GM18951 (cell line): ENCODE measurements around the gene PRXL2B.

ENCODE experiments used
- POLR2A ChIP-seq: IDR thresholded peaks from 4 replicates; pipeline ENCODE4 v1.6.1; 2011; ENCODE audit warnings: mild to moderate bottlenecking; ENCODE audit not compliant: insufficient read length, insufficient read depth; ENCODE audit errors: extremely low read depth
- in situ Hi-C: fragments of 300-500 bp; cut with MboI; formaldehyde crosslinking; loops from one replicate; pipeline ENCODE4 v1.12.0; 2022; ENCODE audit warnings: low sequenced_read_pairs, mixed read lengths, inconsistent platforms; ENCODE audit not compliant: unreplicated experiment

The PRXL2B gene

DNA sequence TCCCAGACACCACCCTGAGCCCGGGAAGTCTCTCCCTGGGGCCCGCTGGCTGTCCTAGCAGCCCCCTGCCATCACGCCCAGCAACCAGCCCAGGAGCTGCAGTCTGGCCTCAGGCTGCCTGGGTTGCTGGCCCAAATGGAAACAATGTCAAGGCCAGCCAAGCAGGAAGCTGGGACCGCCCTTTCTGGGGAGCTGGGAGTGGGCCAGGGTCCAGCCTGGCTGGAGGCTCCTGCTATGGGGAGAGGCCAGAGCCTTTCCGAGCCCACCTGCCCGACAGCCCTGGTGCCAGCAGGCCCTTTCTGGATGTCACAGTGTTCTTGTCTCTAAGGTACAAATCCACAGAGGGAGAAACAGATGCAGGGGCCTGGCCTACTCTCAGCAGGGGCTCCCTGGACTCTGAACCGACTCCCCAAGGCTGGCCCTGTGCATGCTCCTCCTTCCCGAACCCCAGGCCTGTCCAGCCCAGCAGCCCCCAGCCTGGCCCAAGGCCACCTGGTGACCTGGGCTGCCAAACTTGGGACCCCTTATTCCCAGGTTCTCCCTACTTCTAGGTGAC is 47.4 kb downstream of the PRXL2B start:
- in situ Hi-C loops, result no loop called here
- TF ChIP-seq POLR2A, result no peak

DNA sequence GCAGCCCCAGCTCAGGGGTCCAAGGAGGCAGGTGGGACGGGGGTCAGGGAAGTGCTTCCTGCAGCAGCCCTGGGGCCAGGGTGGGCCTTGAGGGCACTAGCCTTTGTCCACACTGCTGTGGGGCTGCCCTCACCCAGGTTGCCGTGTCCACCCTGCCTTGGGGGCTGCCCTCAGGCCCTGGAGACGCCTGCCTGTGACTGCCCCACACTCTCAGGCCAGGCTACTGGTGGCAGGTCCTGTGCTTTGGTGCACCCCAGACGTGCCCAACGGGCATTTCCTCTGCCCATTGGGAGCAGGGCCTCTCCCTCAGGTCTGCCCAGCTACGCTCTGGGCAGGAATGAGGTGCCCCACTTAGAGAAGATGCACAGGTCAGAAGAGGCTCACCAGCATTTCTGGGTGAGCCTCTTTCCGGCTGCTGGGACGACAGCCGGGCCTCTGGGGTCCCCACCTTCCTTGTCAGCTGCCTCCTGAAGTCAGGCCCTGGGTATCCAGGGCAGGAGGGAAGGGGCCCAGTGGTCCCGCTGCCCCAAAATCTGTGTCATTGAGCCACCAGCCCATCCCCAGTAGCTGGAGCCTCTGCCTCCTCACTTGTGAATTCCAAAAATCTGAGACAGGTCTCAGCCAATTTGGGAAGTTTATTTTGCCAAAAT is 48.9 kb downstream of the PRXL2B start:
- no peak for TF ChIP-seq POLR2A
- in situ Hi-C loops, result no loop called here

- in situ Hi-C loops, result no loop called here
- TF ChIP-seq POLR2A, result no peak
Measured at GRCh38 chr1:2636733-2637132, 50.2 kb downstream of the PRXL2B start.

- in situ Hi-C loops, result no loop called here
- TF ChIP-seq POLR2A, result no peak
Measured at GRCh38 chr1:2637442-2638145, 51.0 kb downstream of the PRXL2B start.

DNA sequence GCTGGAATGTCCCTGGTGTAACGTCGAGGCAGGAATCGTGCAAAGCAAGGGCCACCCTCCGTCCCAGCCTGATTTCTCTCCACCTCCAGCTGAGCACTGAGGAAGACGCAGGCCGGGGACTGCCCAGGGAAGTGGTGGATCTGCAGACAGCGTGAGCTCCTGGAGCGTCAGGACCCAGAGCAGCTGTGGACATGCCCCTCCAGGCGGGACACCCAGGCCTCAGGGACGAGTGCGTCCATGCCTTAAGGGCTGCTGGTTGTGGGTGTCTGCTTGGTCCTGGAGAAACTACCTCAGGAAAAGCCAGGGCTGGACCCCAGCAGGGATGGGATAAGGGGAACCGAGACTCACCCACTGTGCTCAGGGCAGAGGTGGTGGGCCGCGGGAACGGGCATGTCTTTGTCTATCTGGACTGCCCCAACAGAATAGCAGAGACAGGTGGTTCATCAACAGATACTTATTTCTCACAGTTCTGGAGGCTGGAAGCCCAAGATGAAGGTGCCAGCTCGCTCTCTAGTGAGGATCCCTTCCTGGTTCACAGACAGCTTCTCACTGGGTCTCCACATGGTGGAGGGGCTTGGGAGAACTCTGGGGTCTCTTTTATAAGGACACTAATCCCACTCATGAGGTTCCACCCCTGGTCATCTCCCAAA is 52.0 kb downstream of the PRXL2B start:
- TF ChIP-seq POLR2A, result no peak
- in situ Hi-C loops, result no loop called here

DNA sequence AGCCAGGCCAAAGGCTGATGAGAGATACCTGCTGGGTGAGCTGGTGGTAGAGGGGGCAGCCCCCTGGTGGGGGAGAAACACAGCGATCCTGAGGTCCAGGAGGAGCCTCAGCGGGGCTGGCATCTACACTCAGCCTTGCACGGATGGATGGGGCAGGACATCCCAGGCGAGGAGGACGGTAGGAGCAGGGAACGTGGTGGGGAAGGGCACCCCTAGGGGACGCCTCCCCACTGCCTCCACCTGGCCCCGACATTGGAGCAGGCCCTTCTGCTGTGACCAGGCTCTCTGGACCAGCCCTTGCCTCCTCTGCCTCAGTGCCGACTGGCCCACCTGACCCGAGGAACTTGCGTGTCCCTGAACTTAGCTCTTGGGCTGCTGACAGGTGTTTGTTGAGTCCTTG is 52.6 kb downstream of the PRXL2B start:
- no peak for TF ChIP-seq POLR2A
- in situ Hi-C loops, result no loop called here

- no peak for TF ChIP-seq POLR2A
- in situ Hi-C loops, result no loop called here
Measured at GRCh38 chr1:2639607-2640521, 53.3 kb downstream of the PRXL2B start.

DNA sequence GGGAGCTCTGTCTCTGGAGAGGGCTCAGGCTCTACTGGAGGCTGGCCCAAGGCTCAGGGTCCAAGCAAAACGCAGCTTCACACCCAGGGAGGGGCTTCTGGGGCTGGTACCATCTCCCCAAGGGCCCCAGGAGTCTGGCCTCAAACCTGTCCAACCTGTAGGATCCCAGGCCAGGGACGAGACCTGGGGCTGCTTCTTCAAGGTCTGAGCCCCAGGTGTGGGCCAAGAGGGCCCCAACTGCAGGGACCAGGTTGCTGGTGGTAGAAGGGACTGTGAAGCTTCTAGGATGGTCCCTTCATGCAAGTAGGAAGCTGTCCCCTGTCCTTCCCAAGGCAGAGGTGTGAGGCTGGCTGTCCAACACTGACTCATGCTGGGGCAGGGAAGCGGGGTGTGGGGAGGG is 54.0 kb downstream of the PRXL2B start:
- TF ChIP-seq POLR2A, result no peak
- in situ Hi-C loops, result no loop called here
